Activated T-cell treated with anti-CD3 and anti-CD28 coated beads for 4 hours (primary cell): Measurements from ENCODE around the gene GEN1.

Experiments used
- DNase-seq: peaks from one replicate; pipeline ENCODE4 v3.0.0-alpha.2; 2020

The GEN1 gene

DNA sequence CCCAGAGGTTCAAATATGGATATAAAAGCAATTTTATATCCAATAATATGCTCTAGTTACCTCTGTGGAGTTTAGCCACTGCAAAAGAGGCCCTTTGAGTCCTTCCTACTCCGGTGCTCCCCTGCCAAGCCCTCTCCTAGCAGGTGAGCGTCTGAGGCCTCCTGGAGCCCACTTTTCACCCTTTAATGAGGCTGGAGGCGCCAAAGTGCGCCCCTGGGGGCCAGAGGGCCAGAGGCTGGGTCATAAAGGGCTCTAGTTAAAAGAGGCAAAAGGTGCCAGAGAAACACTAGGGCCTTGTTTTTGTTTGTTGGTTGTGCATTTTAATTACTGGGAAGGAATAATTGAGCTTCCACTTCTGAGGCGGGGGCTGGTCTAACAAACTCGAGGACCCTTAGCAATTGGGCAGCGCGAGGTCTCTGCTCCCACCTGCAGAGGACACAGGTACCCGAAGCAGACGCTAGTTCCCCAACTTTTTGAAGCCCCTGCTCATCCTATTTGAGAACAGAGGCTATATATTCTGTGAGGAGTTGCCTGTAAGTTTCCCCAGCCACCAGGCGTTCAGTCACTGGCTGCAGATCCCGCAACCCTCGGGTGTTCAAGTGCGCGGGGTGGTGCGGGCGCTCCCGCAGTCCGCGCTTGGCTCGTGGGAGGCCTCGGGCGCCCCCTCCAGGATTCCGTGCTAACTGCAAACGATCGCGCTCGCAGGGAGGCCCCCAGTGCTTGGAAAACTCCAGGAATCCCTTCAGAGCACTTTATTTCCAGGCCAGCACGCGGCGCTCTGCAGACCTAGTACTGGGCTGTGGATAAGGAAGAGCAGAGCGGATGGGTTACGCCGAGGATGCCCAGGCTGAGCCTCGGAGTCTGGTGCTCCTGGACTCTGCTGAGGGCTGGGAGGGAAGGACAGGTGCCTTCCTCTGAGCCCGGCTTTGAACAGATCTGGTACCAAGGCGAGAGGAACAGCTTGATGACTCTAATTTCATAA is 76.4 kb downstream of the GEN1 start:
- DNase-seq, result no peak

GRCh38 chr2:17835516-17835915 is 81.6 kb downstream of the GEN1 start:
- no peak for DNase-seq
